H1 (cell line): ENCODE results near the gene ZC3H12C. TPM values are rescaled to one million over a fixed set of nuclear protein-coding genes. Genes with fewer than 3 reads are reported as not detected.

Source experiments
- CTCF ChIA-PET: fragments of 300-600 bp; sonication (Branson Sonifier 250); formaldehyde crosslinking; loops from one replicate; lab custom pipeline; 2021; ENCODE audit not compliant: partially characterized antibody; lab: Charles Lee
- POLR2A ChIA-PET: fragments of 300-600 bp; sonication (Branson Sonifier 250); formaldehyde crosslinking; loops from one replicate; lab custom pipeline; 2021; ENCODE audit warnings: inconsistent platforms; ENCODE audit not compliant: partially characterized antibody; lab: Charles Lee
- DNase-seq, 2 experiments: peaks; one replicate each; pipeline versions ENCODE4 v3.0.0 to v3.0.0-alpha.2; 2010 to 2022; ENCODE audit warnings: low spot score in 2 of 2, low read depth in 1 of 2, mixed read lengths in 1 of 2
- FAIRE-seq: peaks from 2 replicates; lab custom pipeline; 2011; peaks lifted over from hg19 to GRCh38; lab: Jason Lieb, UNC
- H2AFZ ChIP-seq: 2 replicates; pipeline ENCODE4 v1.8.1; 2012; ENCODE audit warnings: low read length, inconsistent platforms
- H2AK5ac ChIP-seq: 2 replicates; pipeline ENCODE4 v1.6.1; 2013; ENCODE audit warnings: low read depth, low read length
- H2BK120ac ChIP-seq: replicated peaks from 2 replicates; pipeline ENCODE3; 2013; ENCODE audit warnings: low read depth, low read length, inconsistent platforms
- H2BK12ac ChIP-seq: 2 replicates; pipeline ENCODE4 v1.6.1; 2013; ENCODE audit warnings: low read depth, low read length
- H2BK15ac ChIP-seq: 2 replicates; pipeline ENCODE4 v1.6.1; 2013; ENCODE audit warnings: low read length
- H2BK20ac ChIP-seq: 2 replicates; pipeline ENCODE4 v1.6.1; 2013; ENCODE audit warnings: low read length
- H2BK5ac ChIP-seq: 2 replicates; pipeline ENCODE4 v1.6.1; 2013; ENCODE audit warnings: low read depth, low read length
- H3K14ac ChIP-seq: 2 replicates; pipeline ENCODE4 v1.6.1; 2013; ENCODE audit warnings: inconsistent platforms; ENCODE audit not compliant: insufficient read length
- H3K18ac ChIP-seq: 2 replicates; pipeline ENCODE4 v1.6.1; 2013; ENCODE audit warnings: low read length; ENCODE audit errors: extremely low read depth
- H3K23ac ChIP-seq: 2 replicates; pipeline ENCODE4 v1.6.1; 2013; ENCODE audit warnings: inconsistent platforms; ENCODE audit not compliant: insufficient read length
- H3K23me2 ChIP-seq: 2 replicates; pipeline ENCODE4 v1.6.1; 2013; ENCODE audit warnings: low read depth, low read length
- H3K27ac ChIP-seq: 2 replicates; pipeline ENCODE4 v1.6.1; 2011; ENCODE audit warnings: low read depth, low read length, inconsistent platforms
- H3K27me3 ChIP-seq, 4 experiments: replicated peaks in 1 of 4; 1 replicate in 1 of 4; 2 replicates in 3 of 4; pipeline versions ENCODE4 v1.6.1 to v1.8.1; 2011 to 2013; ENCODE audit warnings: low read length in 3 of 4, mild to moderate bottlenecking in 3 of 4, inconsistent platforms in 2 of 4, mixed read lengths in 2 of 4, moderate library complexity in 1 of 4; ENCODE audit not compliant: control insufficient read depth in 3 of 4, insufficient read depth in 3 of 4; ENCODE audit errors: extremely low read depth in 1 of 4
- H3K36me3 ChIP-seq, 4 experiments: 2 replicates each; pipeline versions ENCODE4 v1.6.1 to v1.8.1; 2011 to 2013; ENCODE audit warnings: mild to moderate bottlenecking in 4 of 4, low read length in 3 of 4, moderate library complexity in 2 of 4, control low read depth in 1 of 4, inconsistent platforms in 1 of 4; ENCODE audit not compliant: insufficient read depth in 4 of 4, control insufficient read depth in 2 of 4
- H3K4ac ChIP-seq: replicated peaks from 2 replicates; pipeline ENCODE3; 2013; ENCODE audit warnings: low read length, low read depth, mixed read lengths, inconsistent platforms; ENCODE audit not compliant: insufficient read length
- H3K4me1 ChIP-seq, 4 experiments: replicated peaks in 1 of 4; 1 replicate in 1 of 4; 2 replicates in 3 of 4; pipeline versions ENCODE4 v1.6.1 to v1.8.1; 2011 to 2013; ENCODE audit warnings: low read length in 3 of 4, inconsistent platforms in 2 of 4, mixed read lengths in 1 of 4; ENCODE audit not compliant: insufficient read depth in 4 of 4, control insufficient read depth in 3 of 4
- H3K4me2 ChIP-seq, 2 experiments: 2 replicates each; pipeline versions ENCODE4 v1.6.1 to v1.8.1; 2011 to 2013; ENCODE audit warnings: low read depth in 2 of 2, low read length in 2 of 2, control low read depth in 1 of 2, inconsistent platforms in 1 of 2, mild to moderate bottlenecking in 1 of 2; ENCODE audit not compliant: insufficient read depth in 1 of 2
- H3K4me3 ChIP-seq, 4 experiments: fragments of 200-600, 300-600 bp in 1 of 4; sonication (generic), shearing (Covaris generic), sonication (Bioruptor Twin) in 1 of 4; 2 replicates each; pipeline versions ENCODE4 v1.5.1 to v1.8.1; 2011 to 2016; ENCODE audit warnings: low read length in 4 of 4, low read depth in 3 of 4, control low read depth in 2 of 4, inconsistent platforms in 2 of 4, mild to moderate bottlenecking in 2 of 4, mixed read lengths in 1 of 4, moderate library complexity in 1 of 4; ENCODE audit not compliant: insufficient read depth in 2 of 4; ENCODE audit errors: extremely low read depth in 1 of 4
- H3K56ac ChIP-seq: replicated peaks from 2 replicates; pipeline ENCODE3; 2013; ENCODE audit warnings: low read depth, mild to moderate bottlenecking, mixed read lengths, low read length, inconsistent platforms; ENCODE audit not compliant: insufficient read length
- H3K79me1 ChIP-seq: 2 replicates; pipeline ENCODE4 v1.6.1; 2013; ENCODE audit warnings: low read depth, low read length, control low read depth
- H3K79me2 ChIP-seq, 2 experiments: 2 replicates each; pipeline versions ENCODE4 v1.6.1 to v1.8.1; 2012 to 2013; ENCODE audit warnings: low read length in 2 of 2, mild to moderate bottlenecking in 2 of 2, inconsistent platforms in 1 of 2; ENCODE audit not compliant: insufficient read depth in 2 of 2, control insufficient read depth in 1 of 2
- H3K9ac ChIP-seq, 4 experiments: replicated peaks in 1 of 4; 1 replicate in 1 of 4; 2 replicates in 3 of 4; pipeline versions ENCODE4 v1.6.1 to v1.8.1; 2011 to 2013; ENCODE audit warnings: low read depth in 3 of 4, low read length in 3 of 4, control low read depth in 2 of 4, mild to moderate bottlenecking in 2 of 4, moderate library complexity in 2 of 4, inconsistent platforms in 1 of 4; ENCODE audit errors: extremely low read depth in 1 of 4
- H3K9me3 ChIP-seq, 2 experiments: 2 replicates each; pipeline versions ENCODE4 v1.6.1 to v1.8.1; 2012 to 2013; ENCODE audit warnings: mild to moderate bottlenecking in 2 of 2, moderate library complexity in 2 of 2, control low read depth in 1 of 2, inconsistent platforms in 1 of 2, low read depth in 1 of 2, low read length in 1 of 2, mixed read lengths in 1 of 2; ENCODE audit not compliant: insufficient read depth in 2 of 2
- H4K20me1 ChIP-seq, 2 experiments: replicated peaks in 1 of 2; 2 replicates each; pipeline versions ENCODE3 to v1.8.1; 2011 to 2013; ENCODE audit warnings: inconsistent platforms in 2 of 2, low read length in 2 of 2, mild to moderate bottlenecking in 1 of 2; ENCODE audit not compliant: insufficient read depth in 2 of 2, control insufficient read depth in 1 of 2
- H4K5ac ChIP-seq: 2 replicates; pipeline ENCODE4 v1.6.1; 2013; ENCODE audit warnings: low read length, low read depth, mixed read lengths, inconsistent platforms; ENCODE audit not compliant: insufficient read length
- H4K8ac ChIP-seq: 2 replicates; pipeline ENCODE4 v1.8.0; 2013; ENCODE audit warnings: mild to moderate bottlenecking, moderate library complexity, low read length, inconsistent platforms; ENCODE audit not compliant: insufficient read depth; ENCODE audit errors: extremely low read depth
- H4K91ac ChIP-seq: replicated peaks from 2 replicates; pipeline ENCODE3; 2013; ENCODE audit warnings: low read length, mixed read lengths, inconsistent platforms; ENCODE audit not compliant: insufficient read length
- ATF2 ChIP-seq: IDR thresholded peaks from 2 replicates; pipeline ENCODE4 v1.6.1; 2012; ENCODE audit warnings: low read length, inconsistent platforms
- CHD2 ChIP-seq: IDR thresholded peaks from 2 replicates; pipeline ENCODE4 v1.6.1; 2012; ENCODE audit warnings: low read length, improper control_type of control experiment
- FOSL1 ChIP-seq: IDR thresholded peaks from 2 replicates; pipeline ENCODE4 v1.6.1; 2011; ENCODE audit warnings: mild to moderate bottlenecking, low read depth, low read length, moderate library complexity; ENCODE audit not compliant: insufficient read depth
- HDAC2 ChIP-seq, 2 experiments: fragments of 300-600 bp in 1 of 2; sonication (generic) in 1 of 2; IDR thresholded peaks; 2 replicates each; pipeline ENCODE4 v1.6.1; 2011 to 2012; ENCODE audit warnings: low read depth in 2 of 2, low read length in 2 of 2, mild to moderate bottlenecking in 2 of 2, moderate library complexity in 2 of 2, borderline replicate concordance in 1 of 2, inconsistent platforms in 1 of 2
- HDAC6 ChIP-seq: IDR thresholded peaks from one replicate; pipeline ENCODE4 v1.7.1; 2012; ENCODE audit warnings: low read depth, mild to moderate bottlenecking, inconsistent platforms, low read length, moderate library complexity
- KDM4A ChIP-seq: IDR thresholded peaks from one replicate; pipeline ENCODE4 v1.7.1; 2012; ENCODE audit warnings: low read depth, mild to moderate bottlenecking, moderate library complexity, low read length, inconsistent platforms; ENCODE audit not compliant: severe bottlenecking
- KDM5A ChIP-seq: fragments of 200-600 bp; IDR thresholded peaks from 2 replicates; pipeline ENCODE4 v1.7.1; 2012; ENCODE audit warnings: mild to moderate bottlenecking, low read length, inconsistent platforms, mixed read lengths
- NANOG ChIP-seq: IDR thresholded peaks from 2 replicates; pipeline ENCODE4 v1.6.1; 2011; ENCODE audit warnings: low read length, low read depth, mild to moderate bottlenecking, inconsistent platforms; ENCODE audit not compliant: insufficient read depth, poor library complexity, severe bottlenecking
- POLR2AphosphoS5 ChIP-seq: IDR thresholded peaks from 2 replicates; pipeline ENCODE4 v1.6.1; 2011; ENCODE audit warnings: low read depth, low read length
- RXRA ChIP-seq: IDR thresholded peaks from 2 replicates; pipeline ENCODE4 v1.6.1; 2011; ENCODE audit warnings: low read depth, mild to moderate bottlenecking, low read length, moderate library complexity; ENCODE audit not compliant: insufficient read depth
- TAF1 ChIP-seq: IDR thresholded peaks from 2 replicates; pipeline ENCODE4 v1.6.1; 2011; ENCODE audit warnings: mild to moderate bottlenecking, low read depth, low read length
- WGBS, 2 experiments: shearing (Covaris generic) in 1 of 2; methylation state at CpG; one replicate each; pipeline versions ENCODE4 v1.1.6 to v1.1.7; 2013 to 2015; ENCODE audit warnings: low lambda C conversion rate in 2 of 2, mixed read lengths in 2 of 2, inconsistent platforms in 1 of 2, low coverage in 1 of 2, missing lambda C conversion rate in 1 of 2; ENCODE audit not compliant: insufficient replicate concordance in 2 of 2, insufficient coverage in 1 of 2, insufficient read length in 1 of 2; ENCODE audit errors: extremely low coverage in 1 of 2, missing lambda C conversion rate in 1 of 2; 5-methylcytosine and 5-hydroxymethylcytosine counted together
- polyA plus RNA-seq, 7 experiments: library from polyadenylated mRNA; depleted of rRNA in 3 of 7; stranded (reverse) in 5 of 7; unstranded in 2 of 7; fragments of >200 nt in 5 of 7; fragments of 200-250 nt in 2 of 7; gene quantifications; 1 replicate in 5 of 7; 2 replicates in 1 of 7; 4 replicates in 1 of 7; pipeline versions ENCODE4 v1.2.1 to v1.2.3, GENCODE V29; 2011 to 2013; ENCODE audit warnings: missing spikeins in 2 of 7, mixed read lengths in 2 of 7
- total RNA-seq: library from RNA; stranded (reverse); fragmentation: NEBNext Ultra II Directional; extraction: Animal tissue kit (Norgen Biotek cat#: 25700); gene quantifications from 2 replicates; pipeline ENCODE4 v1.2.1, GENCODE V29; 2021

ZC3H12C gene
- total and polyA plus RNA-seq, 2 of the 8 experiments (the other 6 are each of a cell fraction or from before 2014, with no cell fraction given) = 2.0 to 2.7 TPM

GRCh38 chr11:110100476-110101240, 7.5 kb downstream of the ZC3H12C start:
- H3K23ac ChIP-seq = no peak overlapping the region
- H2BK120ac ChIP-seq = no peak overlapping the region
- H3K79me2 ChIP-seq = peaks cover 0 to 60% of the 10 kb centered on the region in 2 experiments; a peak in 2 of 4 replicates
- H3K14ac ChIP-seq = no peak overlapping the region
- CTCF ChIA-PET = interaction anchor here (1.0 to 1.3 kb wide), 2 partner anchors 27 to 29 kb away, joined by 3 to 4 read pairs; no protein-coding TSS in a partner anchor
- no peak overlapping the region for H2BK5ac ChIP-seq
- DNase-seq (no peak), FAIRE-seq (no peak)
- H3K4ac ChIP-seq = no peak overlapping the region
- no peak overlapping the region for H4K8ac ChIP-seq
- no peak overlapping the region for H2AFZ ChIP-seq
- H4K5ac ChIP-seq = no peak overlapping the region
- 88% methylated on average over 7 of the region's 7 CpGs; no CpG with 5 or more reads in 1 of the 2 experiments for WGBS, 2 experiments
- H3K36me3 ChIP-seq = no peaks in the 10 kb centered on the region
- no peaks in the 10 kb centered on the region for H3K23me2 ChIP-seq
- H2BK12ac ChIP-seq = no peak overlapping the region
- no peak overlapping the region for H4K91ac ChIP-seq
- H3K56ac ChIP-seq = no peak overlapping the region
- H3K79me1 ChIP-seq = no peaks in the 10 kb centered on the region
- H3K4me3 ChIP-seq = no peak overlapping the region
- H3K18ac ChIP-seq = no peak overlapping the region
- H3K9me3 ChIP-seq = no peaks in the 10 kb centered on the region
- no peak overlapping the region for H3K27ac ChIP-seq
- H3K27me3 ChIP-seq = no peaks in the 10 kb centered on the region
- POLR2A ChIA-PET = no interaction called here
- no peaks in the 10 kb centered on the region for H3K4me1 ChIP-seq
- no peak overlapping the region for H3K4me2 ChIP-seq
- no peak overlapping the region for H2AK5ac ChIP-seq
- H2BK15ac ChIP-seq = no peak overlapping the region
- H2BK20ac ChIP-seq = no peak overlapping the region
- no peak overlapping the region for H3K9ac ChIP-seq
- peaks cover 0 to 1% of the 10 kb centered on the region in 2 experiments for H4K20me1 ChIP-seq
- TF ChIP-seq HDAC2 (IDR thresholded peaks at IDR 0.05; ENCODE audit: borderline replicate concordance in 1 of 2, low read depth in 2 of 2, low read length in 2 of 2) = no peak
- no peak for TF ChIP-seq KDM5A
- TF ChIP-seq POLR2AphosphoS5 = no peak
- TF ChIP-seq CHD2 = no peak
- TF ChIP-seq KDM4A = no peak
- no peak for TF ChIP-seq RXRA
- no peak for TF ChIP-seq ATF2
- no peak for TF ChIP-seq TAF1
- TF ChIP-seq NANOG = no peak
- TF ChIP-seq FOSL1 = no peak
- no peak for TF ChIP-seq HDAC6
